ENCODE results near the gene AAGAB.
A peak's percentile ranks its signal among the peaks of the same experiment; 100 is the strongest.

The AAGAB gene

GRCh38 chr15:67254238-67255175 lies at the start of gene AAGAB, which contains the start of gene IQCH:
Gene AAGAB (minus strand): TSS chr15:67254661. CDS start chr15:67254631, 30 bp downstream.
Gene IQCH (plus strand): TSS chr15:67254786. CDS start chr15:67254897, 111 bp downstream.
- Histone ChIP-seq H3K27me3 (replicated peaks; ENCODE audit: control insufficient read depth, insufficient read depth, low read length) (no peaks in the 10 kb centered on the region; the same call in 1 of the 2 replicates), H3K36me3 (ENCODE audit: control insufficient read depth, insufficient read depth, low read length) (no peaks in the 10 kb centered on the region), H3K4me3 (replicated peaks; ENCODE audit: low read depth, low read length) (peak within 1 kb of the TSS; percentile 84)
- DNase-seq (ENCODE audit: extremely low read depth, insufficient read length) = peak; percentile 99
- TF ChIP-seq CTCF (IDR thresholded peaks at IDR 0.05; ENCODE audit: insufficient read depth, low read length, poor library complexity, severe bottlenecking) = no peak

GRCh38 chr15:67303490-67304363 lies 49.3 kb upstream of the AAGAB start:
- DNase-seq (ENCODE audit: extremely low read depth, insufficient read length) = peak; percentile 9
- Histone ChIP-seq H3K27me3 (replicated peaks; ENCODE audit: control insufficient read depth, insufficient read depth, low read length) (peaks cover 1% of the 10 kb centered on the region; the same call in 1 of the 2 replicates), H3K36me3 (ENCODE audit: control insufficient read depth, insufficient read depth, low read length) (no peaks in the 10 kb centered on the region), H3K4me3 (replicated peaks; ENCODE audit: low read depth, low read length) (no peak overlapping the region)
- TF ChIP-seq CTCF (IDR thresholded peaks at IDR 0.05; ENCODE audit: insufficient read depth, low read length, poor library complexity, severe bottlenecking) = peak; percentile 53

- TF ChIP-seq CTCF (IDR thresholded peaks at IDR 0.05; ENCODE audit: insufficient read depth, low read length, poor library complexity, severe bottlenecking) = no peak
- H3K36me3 ChIP-seq (ENCODE audit: control insufficient read depth, insufficient read depth, low read length) = no peaks in the 10 kb centered on the region
- DNase-seq (ENCODE audit: extremely low read depth, insufficient read length) = no peak
- H3K4me3 ChIP-seq (replicated peaks; ENCODE audit: low read depth, low read length) = no peak overlapping the region
- no peaks in the 10 kb centered on the region for H3K27me3 ChIP-seq (replicated peaks; ENCODE audit: control insufficient read depth, insufficient read depth, low read length)
Measured at GRCh38 chr15:67300266-67301025, 46.0 kb upstream of the AAGAB start.

- Histone ChIP-seq H3K27me3 (replicated peaks; ENCODE audit: control insufficient read depth, insufficient read depth, low read length) (no peaks in the 10 kb centered on the region), H3K36me3 (ENCODE audit: control insufficient read depth, insufficient read depth, low read length) (no peaks in the 10 kb centered on the region), H3K4me3 (replicated peaks; ENCODE audit: low read depth, low read length) (no peak overlapping the region)
- TF ChIP-seq CTCF (IDR thresholded peaks at IDR 0.05; ENCODE audit: insufficient read depth, low read length, poor library complexity, severe bottlenecking) = no peak
- no peak for DNase-seq (ENCODE audit: extremely low read depth, insufficient read length)
Measured at GRCh38 chr15:67296684-67297083, 42.2 kb upstream of the AAGAB start.

GRCh38 chr15:67296188-67296587 lies 41.7 kb upstream of the AAGAB start:
- no peak for TF ChIP-seq CTCF (IDR thresholded peaks at IDR 0.05; ENCODE audit: insufficient read depth, low read length, poor library complexity, severe bottlenecking)
- Histone ChIP-seq H3K36me3 (ENCODE audit: control insufficient read depth, insufficient read depth, low read length) (no peaks in the 10 kb centered on the region), H3K27me3 (replicated peaks; ENCODE audit: control insufficient read depth, insufficient read depth, low read length) (no peaks in the 10 kb centered on the region), H3K4me3 (replicated peaks; ENCODE audit: low read depth, low read length) (no peak overlapping the region)
- DNase-seq (ENCODE audit: extremely low read depth, insufficient read length) = no peak
